Epithelial cell of proximal tubule (primary cell): ENCODE results near the gene ZNF366. TPM values are rescaled to one million over a fixed set of nuclear protein-coding genes. Genes with fewer than 3 reads are reported as not detected.

Experiments used
- DNase-seq: peaks from one replicate; pipeline ENCODE4 v3.0.0-alpha.2; 2011; ENCODE audit warnings: low read depth
- H3K4me3 ChIP-seq: 2 replicates; pipeline ENCODE4 v1.5.1; 2011; ENCODE audit warnings: low read depth, mild to moderate bottlenecking, low read length
- CTCF ChIP-seq: conservative IDR thresholded peaks from 2 replicates; pipeline ENCODE4 v1.5.1; 2012; ENCODE audit warnings: low read depth, mild to moderate bottlenecking, low read length
- total RNA-seq: library from RNA; depleted of rRNA; stranded (reverse); fragments of >200 nt; gene quantifications from 2 replicates; pipeline ENCODE4 v1.2.3, GENCODE V29; 2015

Gene ZNF366
- total RNA-seq, 1 donor from 2014 or later = not detected

GRCh38 chr5:72476721-72477120, 30.5 kb downstream of the ZNF366 start:
- H3K4me3 ChIP-seq = no peak overlapping the region
- no peak for TF ChIP-seq CTCF
- DNase-seq = no peak

GRCh38 chr5:72476275-72476674, 30.9 kb downstream of the ZNF366 start:
- no peak for TF ChIP-seq CTCF
- no peak overlapping the region for H3K4me3 ChIP-seq

GRCh38 chr5:72474516-72474915, 32.7 kb downstream of the ZNF366 start:
- no peak overlapping the region for H3K4me3 ChIP-seq
- no peak for DNase-seq
- TF ChIP-seq CTCF = no peak

More at GRCh38 chr5:72476275-72476674, 30.9 kb downstream of the ZNF366 start:
- no peak for DNase-seq

GRCh38 chr5:72474046-72474500, 33.1 kb downstream of the ZNF366 start:
- TF ChIP-seq CTCF = no peak
- no peak for DNase-seq
- no peak overlapping the region for H3K4me3 ChIP-seq

GRCh38 chr5:72472666-72473422, 34.4 kb downstream of the ZNF366 start:
- DNase-seq = no peak
- no peak overlapping the region for H3K4me3 ChIP-seq
- no peak for TF ChIP-seq CTCF

GRCh38 chr5:72472031-72472430, 35.2 kb downstream of the ZNF366 start:
- TF ChIP-seq CTCF = no peak
- no peak for DNase-seq

GRCh38 chr5:72470826-72471225, 36.4 kb downstream of the ZNF366 start:
- H3K4me3 ChIP-seq = no peak overlapping the region
- no peak for TF ChIP-seq CTCF
- DNase-seq = peak; percentile 49

More at GRCh38 chr5:72472031-72472430, 35.2 kb downstream of the ZNF366 start:
- H3K4me3 ChIP-seq = no peak overlapping the region
